Gastrocnemius medialis (tissue), 4 donors: ENCODE data around the gene LITAF. TPM values are rescaled to one million over a fixed set of nuclear protein-coding genes. Genes with fewer than 3 reads are reported as not detected.
"Not testable (repeated sequence)": the region's sequence is repeated elsewhere in the genome, so short reads cannot be mapped to it uniquely, and the experiment has no call there.

ENCODE experiments used
- ATAC-seq, 2 donors: fragments of 150-250 bp; one replicate each; pipeline ENCODE4 v1.9.1; 2016
- DNase-seq, 2 donors: peaks; one replicate each; pipeline ENCODE4 v3.0.0-alpha.2; 2019
- H3K27ac ChIP-seq, 4 donors: fragments of 200-600 bp; sonication (generic); 1 replicate in 1 of 4; 2 replicates in 3 of 4; pipeline ENCODE4 v1.5.1; 2016 to 2018; ENCODE audit warnings: mild to moderate bottlenecking in 2 of 4, moderate library complexity in 1 of 4
- H3K27me3 ChIP-seq, 3 donors: fragments of 200-600 bp; sonication (generic) in 2 of 3; 1 replicate in 1 of 3; 2 replicates in 2 of 3; pipeline versions ENCODE4 v1.5.1 to v1.6.0; 2016 to 2019; ENCODE audit warnings: mild to moderate bottlenecking in 1 of 3, moderate library complexity in 1 of 3
- H3K36me3 ChIP-seq, 2 donors: fragments of 200-600 bp; sonication (generic) in 1 of 2; one replicate each; pipeline ENCODE4 v1.5.1; 2017 to 2018
- H3K4me1 ChIP-seq, 2 donors: fragments of 200-600 bp; sonication (generic) in 1 of 2; one replicate each; pipeline ENCODE4 v1.5.1; 2016 to 2017; ENCODE audit warnings: mild to moderate bottlenecking in 2 of 2
- H3K4me3 ChIP-seq, 4 donors: fragments of 200-600 bp; sonication (generic) in 3 of 4; 1 replicate in 1 of 4; 2 replicates in 3 of 4; pipeline ENCODE4 v1.5.1; 2016 to 2019; ENCODE audit warnings: mild to moderate bottlenecking in 2 of 4
- H3K9me3 ChIP-seq, 3 donors: fragments of 200-600 bp; sonication (generic) in 2 of 3; 1 replicate in 1 of 3; 2 replicates in 2 of 3; pipeline ENCODE4 v1.5.1; 2016 to 2019
- CTCF ChIP-seq, 5 experiments: fragments of 450-650 bp in 3 of 5; fragments of 200-600 bp in 2 of 5; sonication (generic) in 2 of 5; IDR thresholded peaks in 4 of 5; conservative IDR thresholded peaks in 1 of 5; 1 replicate in 4 of 5; 2 replicates in 1 of 5; pipeline ENCODE4 v1.5.1; 2016 to 2019; ENCODE audit warnings: antibody characterized with exemption in 5 of 5, mild to moderate bottlenecking in 3 of 5, moderate library complexity in 3 of 5
- POLR2A ChIP-seq, 2 donors: fragments of 450-650 bp; IDR thresholded peaks; one replicate each; pipeline ENCODE4 v1.6.1; 2017; ENCODE audit warnings: antibody characterized with exemption in 2 of 2, mild to moderate bottlenecking in 2 of 2, moderate library complexity in 2 of 2
- in situ Hi-C, 4 donors: fragments of 200-750 bp; cut with MboI; loops; one replicate each; pipeline versions ENCODE4 v1.15.0 to v1.8.0; 2017; ENCODE audit warnings: low sequenced_read_pairs in 4 of 4
- intact Hi-C: fragments of 100-400 bp; cut with DNase I; formaldehyde crosslinking; loops from one replicate; pipeline ENCODE4 v1.15.1; 2023; ENCODE audit warnings: low total_unique reads
- total RNA-seq, 4 donors: library from RNA; depleted of rRNA; stranded (reverse); fragments of >200 nt; gene quantifications; one replicate each; pipeline versions ENCODE4 v1.1.0 to v1.2.3, GENCODE V29; 2016

LITAF gene
- total RNA-seq, 4 donors from 2014 or later: 11.2 to 30.1 (median 19.4) TPM

- intact Hi-C loops (no loop called here), in situ Hi-C loops (no loop called here)
- H3K36me3 ChIP-seq: no peaks in the 10 kb centered on the region
- H3K9me3 ChIP-seq: no peaks in the 10 kb centered on the region
- ATAC-seq: no peak
- H3K4me3 ChIP-seq: no peak overlapping the region
- H3K27ac ChIP-seq: no peak overlapping the region
- peaks cover 5 to 17% of the 10 kb centered on the region in 2 donors for H3K4me1 ChIP-seq
- TF ChIP-seq CTCF (IDR thresholded peaks at IDR 0.05 in 4 of 5, conservative IDR thresholded peaks at IDR 0.05 in 1 of 5): no peak
- TF ChIP-seq POLR2A (IDR thresholded peaks at IDR 0.05): no peak
- no peaks in the 10 kb centered on the region for H3K27me3 ChIP-seq
- no peak for DNase-seq
Measured at GRCh38 chr16:11581678-11582077, 5.0 kb downstream of the LITAF start.

DNA sequence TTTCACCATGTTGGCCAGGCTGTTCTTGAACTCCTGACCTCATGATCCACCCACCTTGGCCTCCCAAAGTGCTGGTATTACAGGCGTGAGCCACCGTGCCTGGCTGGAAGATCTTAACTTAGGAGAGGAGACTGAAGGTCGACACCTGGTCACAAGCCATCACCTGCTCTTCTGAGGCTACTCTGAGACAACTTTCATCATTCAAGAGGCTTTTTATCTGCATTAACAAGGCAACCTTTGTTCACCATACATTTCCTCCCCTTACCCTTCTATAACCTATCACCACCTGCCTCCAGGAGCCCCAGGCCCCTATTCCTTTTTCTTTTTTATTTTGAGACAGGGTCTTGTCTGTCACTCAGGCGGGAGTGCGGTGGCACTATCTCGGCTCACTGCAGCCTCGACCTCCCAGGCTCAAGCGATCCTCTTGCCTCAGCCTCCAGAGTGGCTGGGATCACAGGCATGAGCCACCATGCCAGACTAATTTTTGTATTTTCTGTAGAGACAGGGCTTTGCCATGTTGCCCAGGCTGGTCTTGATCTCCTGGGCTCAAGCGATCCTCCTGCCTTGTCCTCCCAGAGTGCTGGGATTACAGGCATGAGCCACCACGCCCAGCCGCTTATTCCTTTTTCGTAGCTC lies 6.2 kb downstream of the LITAF start:
- DNase-seq (no peak), ATAC-seq (no peak)
- Histone ChIP-seq H3K27ac (no peak overlapping the region), H3K4me1 (peaks cover 7 to 17% of the 10 kb centered on the region in 2 donors), H3K36me3 (no peaks in the 10 kb centered on the region), H3K27me3 (no peaks in the 10 kb centered on the region), H3K9me3 (no peaks in the 10 kb centered on the region), H3K4me3 (no peak overlapping the region)
- in situ Hi-C loops (no loop called here), intact Hi-C loops (no loop called here)
- TF ChIP-seq POLR2A (IDR thresholded peaks at IDR 0.05): no peak
- TF ChIP-seq CTCF (IDR thresholded peaks at IDR 0.05 in 4 of 5, conservative IDR thresholded peaks at IDR 0.05 in 1 of 5): no peak

- H3K9me3 ChIP-seq, H3K36me3 ChIP-seq, intact Hi-C loops, H3K27ac ChIP-seq, H3K4me1 ChIP-seq, H3K4me3 ChIP-seq, ATAC-seq, H3K27me3 ChIP-seq, DNase-seq, in situ Hi-C loops: not testable (repeated sequence)
Measured at GRCh38 chr16:11577290-11577660, 9.4 kb downstream of the LITAF start.

DNA sequence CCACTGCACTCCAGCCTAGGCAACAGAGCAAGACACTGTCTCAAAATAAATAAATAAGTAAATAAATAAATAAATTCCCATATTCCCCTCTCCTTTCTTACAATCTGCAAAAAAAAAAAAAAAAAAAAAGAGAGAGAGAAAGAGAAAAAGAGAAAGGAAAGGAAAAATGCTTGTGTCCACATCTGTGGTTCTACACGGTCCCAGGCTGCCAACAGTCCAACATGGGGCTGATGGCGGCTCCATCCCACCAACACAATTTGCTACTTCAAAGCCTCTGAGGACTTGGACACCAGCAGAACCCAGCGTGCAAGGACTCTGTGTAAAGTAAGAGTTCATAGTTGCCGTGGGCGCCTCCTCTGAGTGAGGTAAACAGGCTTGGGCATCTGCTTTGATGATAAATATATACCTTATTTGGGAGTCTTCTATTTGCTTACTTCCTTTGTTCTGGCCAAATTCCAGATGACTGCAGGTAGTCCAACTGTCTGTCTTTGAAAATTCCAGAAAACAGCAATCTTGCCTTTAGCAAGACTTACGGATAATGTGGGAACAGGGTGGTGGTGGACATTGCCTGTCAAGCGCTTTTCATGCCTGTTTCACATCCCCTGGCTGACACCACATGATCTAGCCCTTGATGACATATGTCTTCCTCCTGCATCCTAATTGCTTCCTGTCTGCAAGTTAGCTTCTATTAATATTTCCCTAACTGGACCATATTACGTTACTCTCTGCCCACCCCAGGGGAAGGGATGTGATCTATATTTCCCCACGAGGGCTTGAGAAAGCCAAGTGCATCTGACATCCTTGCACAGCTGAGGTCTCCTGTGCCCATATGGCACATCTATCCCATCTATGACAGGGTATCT lies 10.1 kb downstream of the LITAF start:
- H3K4me1 ChIP-seq: peaks cover 7 to 9% of the 10 kb centered on the region in 2 donors
- ATAC-seq: peak in 1 of 2 donors; percentile 44
- in situ Hi-C loops (no loop called here), intact Hi-C loops (no loop called here)
- H3K27me3 ChIP-seq: no peaks in the 10 kb centered on the region
- H3K36me3 ChIP-seq: no peaks in the 10 kb centered on the region
- no peak overlapping the region for H3K27ac ChIP-seq
- H3K4me3 ChIP-seq: no peak overlapping the region
- no peak for TF ChIP-seq POLR2A (IDR thresholded peaks at IDR 0.05)
- TF ChIP-seq CTCF (IDR thresholded peaks at IDR 0.05 in 4 of 5, conservative IDR thresholded peaks at IDR 0.05 in 1 of 5): no peak
- H3K9me3 ChIP-seq: no peaks in the 10 kb centered on the region
- DNase-seq: no peak

DNA sequence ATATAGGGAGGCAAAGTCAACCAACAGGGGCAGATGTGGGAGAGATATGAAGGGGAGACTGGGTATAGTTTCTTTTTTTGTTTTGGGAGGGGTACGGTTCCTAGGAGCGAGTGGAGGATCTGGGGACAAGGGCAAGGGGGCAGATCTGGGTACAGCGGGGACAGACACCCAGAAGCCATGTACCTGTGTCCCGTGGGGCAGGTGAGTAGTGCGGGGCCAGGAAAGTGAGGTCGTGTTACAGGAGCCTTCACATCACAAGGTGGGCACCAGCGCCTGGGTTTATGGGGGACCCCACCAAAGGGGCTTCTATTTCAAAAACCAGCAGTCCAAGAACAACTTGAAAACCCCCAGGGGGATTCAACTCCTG lies 11.5 kb downstream of the LITAF start:
- H3K4me3 ChIP-seq: no peak overlapping the region
- TF ChIP-seq CTCF (IDR thresholded peaks at IDR 0.05 in 4 of 5, conservative IDR thresholded peaks at IDR 0.05 in 1 of 5) (no peak), POLR2A (IDR thresholded peaks at IDR 0.05) (no peak)
- DNase-seq (no peak), ATAC-seq (no peak)
- peaks cover 7 to 11% of the 10 kb centered on the region in 2 donors for H3K4me1 ChIP-seq
- H3K27ac ChIP-seq: peak overlapping the region in 1 of 4 donors; percentile 44
- no peaks in the 10 kb centered on the region for H3K36me3 ChIP-seq
- no peaks in the 10 kb centered on the region for H3K9me3 ChIP-seq
- H3K27me3 ChIP-seq: no peaks in the 10 kb centered on the region
- in situ Hi-C loops (no loop called here), intact Hi-C loops (no loop called here)
